B cell (primary cell): ENCODE results near the gene EXOC6B.

Source experiments
- CTCF ChIP-seq: fragments of 200-600 bp; IDR thresholded peaks from one replicate; pipeline ENCODE4 v1.8.0; 2022; ENCODE audit warnings: antibody characterized with exemption, mild to moderate bottlenecking
- EZH2 ChIP-seq: IDR thresholded peaks from 2 replicates; pipeline ENCODE4 v1.6.1; 2012; ENCODE audit warnings: borderline replicate concordance, low read depth, mild to moderate bottlenecking, moderate library complexity, low read length; ENCODE audit not compliant: insufficient read depth, poor library complexity, severe bottlenecking

- TF ChIP-seq CTCF (no peak), EZH2 (no peak)
These were observed 686.9 kb downstream of the EXOC6B start for GRCh38 chr2:72138921-72139381.
